ENCODE data around the gene KAT6B.
A peak's percentile ranks its signal among the peaks of the same experiment; 100 is the strongest.

The KAT6B gene

DNA sequence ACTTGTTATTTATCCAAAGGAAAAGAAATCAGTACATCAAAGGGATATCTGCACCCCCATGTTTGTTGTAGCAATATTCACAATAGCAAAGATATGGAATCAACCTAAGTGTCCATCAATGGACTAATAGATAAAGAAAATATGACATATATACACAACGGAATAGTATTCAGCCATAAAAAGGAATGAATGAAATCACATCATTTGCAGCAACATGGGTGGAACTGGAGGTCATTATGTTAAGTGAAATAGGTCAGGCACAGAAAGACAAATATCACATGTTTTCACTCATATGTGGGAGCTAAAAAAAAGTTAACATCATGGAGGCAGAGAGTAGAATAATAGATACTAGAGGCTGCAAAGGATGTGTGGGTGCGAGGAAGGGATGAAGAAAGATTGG is 25.0 kb upstream of the KAT6B start:
- Histone ChIP-seq H2BK15ac (ENCODE audit: low read length) (no peak overlapping the region), H2AK5ac (ENCODE audit: low read depth, low read length) (no peak overlapping the region), H4K8ac (ENCODE audit: low read depth, low read length) (no peak overlapping the region), H4K91ac (ENCODE audit: low read depth, low read length, poor library complexity) (no peak overlapping the region), H2BK12ac (ENCODE audit: low read length) (no peak overlapping the region), H3K4me3 (ENCODE audit: low read length in 2 of 2) (no peak overlapping the region), H3K27me3 (ENCODE audit: control insufficient read depth in 3 of 3, insufficient read depth in 3 of 3, low read depth in 1 of 3, low read length in 3 of 3) (no peaks in the 10 kb centered on the region), H3K23ac (ENCODE audit: low read depth, low read length, poor library complexity) (no peak overlapping the region), H2BK5ac (ENCODE audit: low read length) (no peak overlapping the region), H3K27ac (replicated peaks; ENCODE audit: low read length) (no peak overlapping the region), H3K79me1 (ENCODE audit: low read depth, low read length) (no peaks in the 10 kb centered on the region), H3K4me2 (ENCODE audit: insufficient read depth, low read length, poor library complexity, severe bottlenecking) (no peak overlapping the region), H3K14ac (ENCODE audit: low read length) (no peak overlapping the region), H3K36me3 (replicated peaks in 1 of 2; ENCODE audit: control insufficient read depth in 2 of 2, insufficient read depth in 2 of 2, low read length in 2 of 2) (no peaks in the 10 kb centered on the region), H3K9me3 (replicated peaks in 1 of 2; ENCODE audit: control insufficient read depth in 2 of 2, insufficient read depth in 1 of 2, low read depth in 1 of 2, low read length in 2 of 2) (no peaks in the 10 kb centered on the region), H3K9ac (ENCODE audit: low read depth, low read length, poor library complexity) (no peak overlapping the region), H2BK120ac (ENCODE audit: low read depth, low read length) (no peak overlapping the region), H3K4me1 (ENCODE audit: control insufficient read depth in 2 of 2, insufficient read depth in 1 of 2, low read depth in 1 of 2, low read length in 2 of 2) (no peaks in the 10 kb centered on the region), H3K4ac (ENCODE audit: low read length) (no peak overlapping the region), H2AFZ (ENCODE audit: low read length) (no peak overlapping the region), H3K18ac (ENCODE audit: low read length) (no peak overlapping the region)
- no CpG with 5 or more reads among the region's 2 CpGs for WGBS, 2 donors (ENCODE audit: extremely low coverage in 2 of 2, insufficient read length in 2 of 2, insufficient replicate concordance in 1 of 2)
- DNase-seq (ENCODE audit: low spot score) = no peak

GRCh38 chr10:74808501-74808900 is 17.9 kb upstream of the KAT6B start:
- no peaks in the 10 kb centered on the region for H3K27me3 ChIP-seq (ENCODE audit: control insufficient read depth in 3 of 3, insufficient read depth in 3 of 3, low read depth in 1 of 3, low read length in 3 of 3)
- H3K4me1 ChIP-seq (ENCODE audit: control insufficient read depth in 2 of 2, insufficient read depth in 1 of 2, low read depth in 1 of 2, low read length in 2 of 2) = peaks cover 0 to 3% of the 10 kb centered on the region in 2 donors
- no peak overlapping the region for H2BK5ac ChIP-seq (ENCODE audit: low read length)
- H3K18ac ChIP-seq (ENCODE audit: low read length) = no peak overlapping the region
- H3K4me2 ChIP-seq (ENCODE audit: insufficient read depth, low read length, poor library complexity, severe bottlenecking) = no peak overlapping the region
- H3K14ac ChIP-seq (ENCODE audit: low read length) = no peak overlapping the region
- no peaks in the 10 kb centered on the region for H3K79me1 ChIP-seq (ENCODE audit: low read depth, low read length)
- H2AK5ac ChIP-seq (ENCODE audit: low read depth, low read length) = no peak overlapping the region
- no peaks in the 10 kb centered on the region for H3K36me3 ChIP-seq (replicated peaks in 1 of 2; ENCODE audit: control insufficient read depth in 2 of 2, insufficient read depth in 2 of 2, low read length in 2 of 2)
- H4K8ac ChIP-seq (ENCODE audit: low read depth, low read length) = no peak overlapping the region
- no peak overlapping the region for H2BK12ac ChIP-seq (ENCODE audit: low read length)
- WGBS, 2 donors (ENCODE audit: extremely low coverage in 2 of 2, insufficient read length in 2 of 2, insufficient replicate concordance in 1 of 2) = no CpG with 5 or more reads among the region's 4 CpGs
- no peak overlapping the region for H4K91ac ChIP-seq (ENCODE audit: low read depth, low read length, poor library complexity)
- no peak overlapping the region for H3K23ac ChIP-seq (ENCODE audit: low read depth, low read length, poor library complexity)
- H2BK120ac ChIP-seq (ENCODE audit: low read depth, low read length) = no peak overlapping the region
- H2AFZ ChIP-seq (ENCODE audit: low read length) = no peak overlapping the region
- no peak for DNase-seq (ENCODE audit: low spot score)
- H3K27ac ChIP-seq (replicated peaks; ENCODE audit: low read length) = no peak overlapping the region
- no peak overlapping the region for H3K9ac ChIP-seq (ENCODE audit: low read depth, low read length, poor library complexity)
- no peak overlapping the region for H3K4me3 ChIP-seq (ENCODE audit: low read length in 2 of 2)
- H2BK15ac ChIP-seq (ENCODE audit: low read length) = no peak overlapping the region
- H3K9me3 ChIP-seq (replicated peaks in 1 of 2; ENCODE audit: control insufficient read depth in 2 of 2, insufficient read depth in 1 of 2, low read depth in 1 of 2, low read length in 2 of 2) = no peaks in the 10 kb centered on the region
- H3K4ac ChIP-seq (ENCODE audit: low read length) = no peak overlapping the region

DNA sequence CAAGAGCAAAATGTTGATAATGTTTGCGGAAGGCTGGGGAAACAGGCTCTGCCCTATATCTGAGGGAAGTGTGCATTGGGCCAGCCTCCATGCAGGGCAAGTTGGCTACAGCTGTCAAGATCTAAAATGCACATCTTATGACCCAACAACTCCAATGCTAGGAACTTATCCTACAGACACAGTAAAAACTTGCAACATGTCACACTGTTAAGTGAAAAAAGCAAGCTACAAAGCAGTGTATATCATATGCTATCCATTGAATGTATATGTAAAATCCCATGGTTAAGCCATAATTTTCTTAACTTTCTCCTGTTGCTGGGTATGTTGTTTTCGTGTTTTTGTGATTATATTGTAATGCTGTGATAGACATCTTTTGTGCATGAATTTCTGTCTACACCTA is 16.3 kb upstream of the KAT6B start:
- Histone ChIP-seq H2BK15ac (ENCODE audit: low read length) (no peak overlapping the region), H2BK12ac (ENCODE audit: low read length) (no peak overlapping the region), H3K14ac (ENCODE audit: low read length) (no peak overlapping the region), H3K4me2 (ENCODE audit: insufficient read depth, low read length, poor library complexity, severe bottlenecking) (no peak overlapping the region), H3K18ac (ENCODE audit: low read length) (no peak overlapping the region), H4K8ac (ENCODE audit: low read depth, low read length) (no peak overlapping the region), H3K23ac (ENCODE audit: low read depth, low read length, poor library complexity) (no peak overlapping the region), H3K27ac (replicated peaks; ENCODE audit: low read length) (no peak overlapping the region), H4K91ac (ENCODE audit: low read depth, low read length, poor library complexity) (no peak overlapping the region), H3K4me3 (ENCODE audit: low read length in 2 of 2) (no peak overlapping the region), H3K9me3 (replicated peaks in 1 of 2; ENCODE audit: control insufficient read depth in 2 of 2, insufficient read depth in 1 of 2, low read depth in 1 of 2, low read length in 2 of 2) (no peaks in the 10 kb centered on the region), H2BK120ac (ENCODE audit: low read depth, low read length) (no peak overlapping the region), H3K79me1 (ENCODE audit: low read depth, low read length) (no peaks in the 10 kb centered on the region), H3K36me3 (replicated peaks in 1 of 2; ENCODE audit: control insufficient read depth in 2 of 2, insufficient read depth in 2 of 2, low read length in 2 of 2) (no peaks in the 10 kb centered on the region), H2AFZ (ENCODE audit: low read length) (no peak overlapping the region), H3K4ac (ENCODE audit: low read length) (no peak overlapping the region), H3K9ac (ENCODE audit: low read depth, low read length, poor library complexity) (no peak overlapping the region), H2BK5ac (ENCODE audit: low read length) (no peak overlapping the region), H3K4me1 (ENCODE audit: control insufficient read depth in 2 of 2, insufficient read depth in 1 of 2, low read depth in 1 of 2, low read length in 2 of 2) (peaks cover 0 to 6% of the 10 kb centered on the region in 2 donors), H3K27me3 (ENCODE audit: control insufficient read depth in 3 of 3, insufficient read depth in 3 of 3, low read depth in 1 of 3, low read length in 3 of 3) (no peaks in the 10 kb centered on the region), H2AK5ac (ENCODE audit: low read depth, low read length) (no peak overlapping the region)
- no CpG with 5 or more reads among the region's 2 CpGs for WGBS, 2 donors (ENCODE audit: extremely low coverage in 2 of 2, insufficient read length in 2 of 2, insufficient replicate concordance in 1 of 2)
- no peak for DNase-seq (ENCODE audit: low spot score)

- Histone ChIP-seq H4K8ac (ENCODE audit: low read depth, low read length) (peak overlapping the region; percentile 96), H2BK15ac (ENCODE audit: low read length) (peak overlapping the region; percentile 97), H3K23ac (ENCODE audit: low read depth, low read length, poor library complexity) (peak overlapping the region; percentile 65), H2BK120ac (ENCODE audit: low read depth, low read length) (peak overlapping the region; percentile 94), H3K4me3 (ENCODE audit: low read length in 2 of 2) (no peak overlapping the region), H3K27me3 (ENCODE audit: control insufficient read depth in 3 of 3, insufficient read depth in 3 of 3, low read depth in 1 of 3, low read length in 3 of 3) (no peaks in the 10 kb centered on the region), H2BK12ac (ENCODE audit: low read length) (peak overlapping the region; percentile 90), H3K18ac (ENCODE audit: low read length) (peak overlapping the region; percentile 96), H3K9me3 (replicated peaks in 1 of 2; ENCODE audit: control insufficient read depth in 2 of 2, insufficient read depth in 1 of 2, low read depth in 1 of 2, low read length in 2 of 2) (peaks cover 5 to 10% of the 10 kb centered on the region in 2 donors), H3K4me1 (ENCODE audit: control insufficient read depth in 2 of 2, insufficient read depth in 1 of 2, low read depth in 1 of 2, low read length in 2 of 2) (peaks cover 0 to 6% of the 10 kb centered on the region in 2 donors), H3K4me2 (ENCODE audit: insufficient read depth, low read length, poor library complexity, severe bottlenecking) (peak overlapping the region; percentile 31), H2AK5ac (ENCODE audit: low read depth, low read length) (peak overlapping the region; percentile 56), H3K9ac (ENCODE audit: low read depth, low read length, poor library complexity) (peak overlapping the region; percentile 63), H2BK5ac (ENCODE audit: low read length) (peak overlapping the region; percentile 24), H2AFZ (ENCODE audit: low read length) (peak overlapping the region; percentile 75), H3K4ac (ENCODE audit: low read length) (no peak overlapping the region), H3K79me1 (ENCODE audit: low read depth, low read length) (no peaks in the 10 kb centered on the region), H3K27ac (replicated peaks; ENCODE audit: low read length) (no peak overlapping the region), H3K36me3 (replicated peaks in 1 of 2; ENCODE audit: control insufficient read depth in 2 of 2, insufficient read depth in 2 of 2, low read length in 2 of 2) (no peaks in the 10 kb centered on the region), H4K91ac (ENCODE audit: low read depth, low read length, poor library complexity) (no peak overlapping the region), H3K14ac (ENCODE audit: low read length) (peak overlapping the region; percentile 89)
- WGBS, 2 donors (ENCODE audit: extremely low coverage in 2 of 2, insufficient read length in 2 of 2, insufficient replicate concordance in 1 of 2) = no CpG with 5 or more reads among the region's 53 CpGs
- no peak for DNase-seq (ENCODE audit: low spot score)
These were observed 12.8 kb upstream of the KAT6B start for GRCh38 chr10:74813381-74814259.
